Psoas muscle (tissue), 8 donors: ENCODE results near the gene MCHR2. TPM values are rescaled to one million over a fixed set of nuclear protein-coding genes. Genes with fewer than 3 reads are reported as not detected.
A peak's percentile ranks its signal among the peaks of the same experiment; 100 is the strongest.
"Not testable (repeated sequence)": the region's sequence is repeated elsewhere in the genome, so short reads cannot be mapped to it uniquely, and the experiment has no call there.

ENCODE experiments used
- ATAC-seq, 4 donors: fragments of 200-7000 bp; cut with Tn5 transposase; one replicate each; pipeline ENCODE4 v1.9.1; 2020; ENCODE audit warnings: moderate library complexity in 3 of 4, mild to moderate bottlenecking in 2 of 4
- DNase-seq, 2 donors: peaks; one replicate each; pipeline ENCODE4 v3.0.0-alpha.2; 2020
- H3K27ac ChIP-seq: fragments of 200-600 bp; one replicate; pipeline ENCODE4 v1.8.0; 2022
- H3K27me3 ChIP-seq, 3 donors: fragments of 200-600 bp in 1 of 3; one replicate each; pipeline versions ENCODE4 v1.6.1 to v1.8.0; 2013 to 2022; ENCODE audit warnings: low read length in 2 of 3, mild to moderate bottlenecking in 2 of 3, moderate library complexity in 1 of 3; ENCODE audit not compliant: insufficient read depth in 3 of 3
- H3K36me3 ChIP-seq, 2 donors: fragments of 200-600 bp in 1 of 2; one replicate each; pipeline versions ENCODE4 v1.6.1 to v1.8.0; 2013 to 2022; ENCODE audit warnings: low read depth in 1 of 2, mild to moderate bottlenecking in 1 of 2, moderate library complexity in 1 of 2; ENCODE audit not compliant: insufficient read depth in 1 of 2
- H3K4me1 ChIP-seq: fragments of 200-600 bp; one replicate; pipeline ENCODE4 v1.8.0; 2022
- H3K4me3 ChIP-seq: fragments of 200-600 bp; one replicate; pipeline ENCODE4 v1.8.0; 2022; ENCODE audit warnings: mild to moderate bottlenecking
- H3K9me3 ChIP-seq: fragments of 200-600 bp; one replicate; pipeline ENCODE4 v1.8.0; 2022
- WGBS, 3 donors: extraction: QIAGEN DNeasy Blood & Tissue Kit; methylation state at CpG; one replicate each; pipeline versions ENCODE4 v1.1.6 to v1.1.7; 2013; 5-methylcytosine and 5-hydroxymethylcytosine counted together
- intact Hi-C, 2 donors: fragments of 100-400 bp; cut with DNase I; formaldehyde crosslinking; loops; one replicate each; pipeline versions ENCODE4 v1.11.0 to v1.14.2; 2022
- long read RNA-seq, 2 donors: library from polyadenylated mRNA; unstranded; transcript quantifications; one replicate each; pipeline ENCODE4 v2.0.0, GENCODE V29; 2021
- polyA plus RNA-seq, 3 donors: library from polyadenylated mRNA; stranded (reverse); fragments of 200-250 nt; gene quantifications; one replicate each; pipeline ENCODE4 v1.2.3, GENCODE V29; 2013
- total RNA-seq, 4 donors: library from RNA; stranded (reverse); fragmentation: NEBNext Ultra II Directional in 2 of 4; extraction: Animal tissue kit (Norgen Biotek cat#: 25700) in 2 of 4; gene quantifications; one replicate each; pipeline versions ENCODE4 v1.2.1 to v1.2.4, GENCODE V29; 2021 to 2023
- TF ChIP-seq, protein P1 (sequence below): fragments of 200-600 bp; IDR thresholded peaks from one replicate; pipeline ENCODE4 v1.8.0; 2022; ENCODE audit warnings: antibody characterized with exemption
- donor health status: healthy with polysubstance abuse.
- donor health status: DM: no; HTN: no; CAD: no; lungs with moderate emphysema.
- donor health status: Bipolar disorder and iron deficiency.
- donor health status: healthy.
- donor health status: DM: yes; HTN: yes; CAD: no.
- donor health status: DM: no; HTN: no; CAD: no.
- donor health status: DM: no; HTN: no; CAD: no.
- donor health status: DM: yes; HTN: yes; CAD: no.

The MCHR2 gene
- total RNA-seq (not detected), polyA plus RNA-seq (not detected)
- long read RNA-seq, donor 1: 0 reads
- long read RNA-seq, donor 2: 0 reads

GRCh38 chr6:99993533-99994251, at the start of gene MCHR2:
MCHR2 (minus strand) TSS chr6:99994223; CDS start chr6:99956147, 38,076 bp downstream.
- peak in 3 of 4 donors; percentile 30 to 69 (median 60) for ATAC-seq
- no peaks in the 10 kb centered on the region for H3K9me3 ChIP-seq
- 2 to 3% (median 2%) methylated on average over 58 to 64 of the region's 64 CpGs for WGBS, 3 donors
- no peaks in the 10 kb centered on the region for H3K36me3 ChIP-seq
- no peaks in the 10 kb centered on the region for H3K4me1 ChIP-seq
- no peak within 1 kb of the TSS for H3K27ac ChIP-seq
- intact Hi-C loops: loop anchor here in 1 of 2 donors (10.0 kb wide), 1 partner anchor 491 kb away; no protein-coding TSS in a partner anchor
- TF ChIP-seq, protein P1, sequence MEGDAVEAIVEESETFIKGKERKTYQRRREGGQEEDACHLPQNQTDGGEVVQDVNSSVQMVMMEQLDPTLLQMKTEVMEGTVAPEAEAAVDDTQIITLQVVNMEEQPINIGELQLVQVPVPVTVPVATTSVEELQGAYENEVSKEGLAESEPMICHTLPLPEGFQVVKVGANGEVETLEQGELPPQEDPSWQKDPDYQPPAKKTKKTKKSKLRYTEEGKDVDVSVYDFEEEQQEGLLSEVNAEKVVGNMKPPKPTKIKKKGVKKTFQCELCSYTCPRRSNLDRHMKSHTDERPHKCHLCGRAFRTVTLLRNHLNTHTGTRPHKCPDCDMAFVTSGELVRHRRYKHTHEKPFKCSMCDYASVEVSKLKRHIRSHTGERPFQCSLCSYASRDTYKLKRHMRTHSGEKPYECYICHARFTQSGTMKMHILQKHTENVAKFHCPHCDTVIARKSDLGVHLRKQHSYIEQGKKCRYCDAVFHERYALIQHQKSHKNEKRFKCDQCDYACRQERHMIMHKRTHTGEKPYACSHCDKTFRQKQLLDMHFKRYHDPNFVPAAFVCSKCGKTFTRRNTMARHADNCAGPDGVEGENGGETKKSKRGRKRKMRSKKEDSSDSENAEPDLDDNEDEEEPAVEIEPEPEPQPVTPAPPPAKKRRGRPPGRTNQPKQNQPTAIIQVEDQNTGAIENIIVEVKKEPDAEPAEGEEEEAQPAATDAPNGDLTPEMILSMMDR: no peak
- H3K4me3 ChIP-seq: peak within 1 kb of the TSS; percentile 47
- peaks cover 0 to 9% (median 8%) of the 10 kb centered on the region in 3 donors for H3K27me3 ChIP-seq
- no peak for DNase-seq

DNA sequence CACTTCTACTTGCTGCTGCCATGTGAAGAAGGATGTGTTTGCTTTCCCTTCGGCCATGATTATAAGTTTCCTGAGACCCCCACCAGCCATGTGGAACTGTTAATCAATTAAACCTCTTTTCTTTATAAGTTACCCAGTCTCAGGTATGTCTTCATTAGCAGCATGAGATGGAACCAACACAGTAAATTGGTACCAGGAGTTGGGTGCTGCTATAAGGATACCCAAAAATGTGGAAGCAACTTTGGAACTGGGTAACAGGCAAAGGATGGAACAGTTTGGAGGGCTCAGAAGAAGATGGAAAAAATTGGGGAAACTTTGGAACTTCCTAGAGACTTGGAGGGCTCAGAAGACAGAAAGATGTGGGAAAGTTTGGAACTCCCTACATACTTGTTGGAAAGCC, 44.5 kb upstream of the MCHR2 start:
- H3K27ac ChIP-seq, H3K9me3 ChIP-seq, H3K4me1 ChIP-seq, H3K27me3 ChIP-seq, DNase-seq, H3K4me3 ChIP-seq, intact Hi-C loops, ATAC-seq, H3K36me3 ChIP-seq: not testable (repeated sequence)
- WGBS, 3 donors: 44 to 95% (median 93%) methylated on average over 1 of the region's 1 CpG

GRCh38 chr6:100035873-100036653, 42.0 kb upstream of the MCHR2 start:
- Histone ChIP-seq H3K27me3 (no peaks in the 10 kb centered on the region), H3K4me3 (no peak overlapping the region), H3K9me3 (no peaks in the 10 kb centered on the region), H3K27ac (no peak overlapping the region), H3K36me3 (no peaks in the 10 kb centered on the region), H3K4me1 (no peaks in the 10 kb centered on the region)
- DNase-seq (no peak), ATAC-seq (no peak)
- TF ChIP-seq, protein P1: no peak
- intact Hi-C loops: no loop called here
- WGBS, 3 donors: 54 to 60% (median 57%) methylated on average over 8 of the region's 8 CpGs

GRCh38 chr6:100023798-100024197, 29.8 kb upstream of the MCHR2 start:
- ATAC-seq (no peak), DNase-seq (no peak)
- Histone ChIP-seq H3K9me3 (no peaks in the 10 kb centered on the region), H3K4me3 (no peak overlapping the region), H3K27me3 (no peaks in the 10 kb centered on the region), H3K27ac (no peak overlapping the region), H3K36me3 (no peaks in the 10 kb centered on the region), H3K4me1 (no peaks in the 10 kb centered on the region)
- intact Hi-C loops: no loop called here
- WGBS, 3 donors: 39 to 47% (median 42%) methylated on average over 2 of the region's 2 CpGs
- TF ChIP-seq, protein P1: no peak

DNA sequence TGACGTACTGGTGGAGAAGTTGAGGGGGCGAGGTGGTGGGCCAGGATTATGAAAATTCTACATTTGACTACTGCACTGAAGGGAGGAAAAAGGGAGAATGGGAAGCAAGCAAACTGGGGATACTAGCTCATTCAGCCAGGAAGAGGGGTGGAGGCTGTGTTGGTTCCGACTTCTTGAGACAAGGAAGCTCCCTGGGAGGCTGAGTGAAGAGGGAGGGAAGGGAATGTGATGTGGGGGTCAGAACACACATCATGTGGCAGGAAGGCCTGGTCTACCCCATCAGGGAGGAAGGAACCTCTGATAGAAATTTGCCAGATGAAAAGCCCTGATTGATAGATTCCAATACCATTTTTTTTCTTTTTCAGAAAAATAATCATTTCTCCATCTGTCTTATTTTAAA, 28.8 kb upstream of the MCHR2 start:
- Histone ChIP-seq H3K36me3 (no peaks in the 10 kb centered on the region), H3K9me3 (no peaks in the 10 kb centered on the region), H3K4me1 (no peaks in the 10 kb centered on the region), H3K27me3 (no peaks in the 10 kb centered on the region), H3K27ac (no peak overlapping the region), H3K4me3 (no peak overlapping the region)
- ATAC-seq (no peak), DNase-seq (no peak)
- 85 to 91% (median 91%) methylated on average over 3 of the region's 3 CpGs for WGBS, 3 donors
- TF ChIP-seq, protein P1: no peak
- intact Hi-C loops: no loop called here
